ENCODE results near the gene CUX1.
"Not testable (repeated sequence)": the region's sequence is repeated elsewhere in the genome, so short reads cannot be mapped to it uniquely, and the experiment has no call there.

Gene CUX1

DNA sequence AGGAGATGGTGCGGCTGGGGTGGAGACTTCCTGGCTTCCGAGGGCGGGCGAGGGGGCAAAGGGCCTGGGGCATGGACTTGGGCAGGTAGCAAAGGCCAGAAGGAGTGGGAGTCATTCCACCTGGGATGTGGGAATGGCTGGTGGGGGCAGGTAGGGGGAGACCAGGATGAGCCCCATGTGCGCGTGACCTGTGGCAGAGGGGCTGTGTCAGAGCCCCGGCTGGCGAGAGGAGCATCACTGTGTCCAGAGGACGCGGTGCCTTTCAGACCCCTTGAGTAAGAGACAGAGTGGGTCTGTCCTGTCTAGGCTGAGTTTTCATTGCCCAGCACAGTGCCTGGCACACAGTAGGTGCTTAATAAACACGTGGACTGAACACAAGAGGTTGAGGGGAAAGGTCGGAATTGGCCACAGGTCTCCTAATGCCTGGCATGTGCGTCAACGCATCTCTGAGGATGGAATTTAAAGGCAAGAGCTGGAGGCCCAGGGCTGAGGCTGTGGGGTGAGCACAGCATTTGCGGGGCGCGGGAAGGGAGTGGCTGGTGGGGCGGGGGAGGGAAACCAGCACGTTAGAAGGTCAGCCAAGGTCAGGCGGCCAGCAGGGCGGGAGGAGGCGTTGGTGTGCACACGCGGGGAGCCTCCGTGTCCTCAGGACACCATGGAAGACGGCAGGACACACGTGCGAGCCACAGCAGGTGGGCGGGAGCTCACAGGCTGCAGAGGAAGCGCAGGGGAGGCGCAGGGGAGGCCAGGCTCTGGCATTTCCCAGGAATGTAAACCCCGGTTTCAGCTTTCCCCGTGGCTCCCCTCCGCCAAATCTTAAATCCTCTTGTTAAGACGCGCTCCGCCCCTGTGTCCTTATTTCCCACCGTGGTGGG lies 51.8 kb downstream of the CUX1 start:
- DNase-seq (ENCODE audit: low spot score) = no peak

- DNase-seq (ENCODE audit: low spot score) = no peak
Measured at GRCh38 chr7:101869901-101870290, 52.5 kb downstream of the CUX1 start.

- no peak for DNase-seq (ENCODE audit: low spot score)
Measured at GRCh38 chr7:101870361-101871062, 53.1 kb downstream of the CUX1 start.

- DNase-seq (ENCODE audit: low spot score) = no peak
Measured at GRCh38 chr7:101871351-101871750, 53.9 kb downstream of the CUX1 start.

DNA sequence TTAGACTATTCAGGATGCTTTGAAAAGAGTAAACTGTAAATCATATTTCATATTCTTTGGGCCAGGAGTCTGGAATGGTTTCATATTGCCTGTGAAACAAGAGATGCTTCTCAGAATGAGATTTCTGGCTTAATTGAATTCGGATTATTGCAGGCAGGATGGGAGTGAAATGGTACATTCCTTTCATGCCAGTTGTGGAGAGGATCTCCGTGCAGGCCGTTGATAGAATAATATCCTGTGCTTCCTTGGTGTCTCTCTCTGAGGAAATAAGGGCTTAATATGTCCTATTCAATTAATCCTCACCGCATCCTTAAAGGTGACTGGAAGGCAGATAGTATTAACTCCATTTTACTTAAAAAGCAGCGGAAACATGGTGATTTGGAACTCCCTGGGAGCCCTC lies 56.6 kb downstream of the CUX1 start:
- DNase-seq (ENCODE audit: low spot score) = no peak

- DNase-seq (ENCODE audit: low spot score) = no peak
Measured at GRCh38 chr7:101875283-101875846, 57.9 kb downstream of the CUX1 start.

GRCh38 chr7:101877882-101878591 lies 60.6 kb downstream of the CUX1 start:
- DNase-seq (ENCODE audit: low spot score) = no peak

DNA sequence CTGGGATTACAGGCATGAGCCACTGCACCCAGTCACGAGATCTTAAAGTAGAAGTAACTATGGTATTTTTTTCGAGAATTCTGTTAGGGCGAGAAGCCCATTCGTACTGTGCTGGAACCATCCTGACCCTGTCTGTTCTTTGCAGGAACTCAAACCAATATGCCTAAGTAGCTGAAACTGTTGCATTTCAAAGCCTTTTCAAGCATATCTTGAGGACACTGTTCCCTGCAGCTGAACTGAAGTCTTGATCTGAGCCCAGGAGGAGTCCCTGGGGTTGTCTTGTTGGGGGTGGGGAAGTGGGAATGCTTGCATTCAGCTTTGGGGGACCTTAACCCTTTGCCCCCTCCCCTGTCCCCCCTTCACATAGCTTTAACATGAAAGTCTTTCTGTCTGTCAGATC lies 61.5 kb downstream of the CUX1 start:
- DNase-seq (ENCODE audit: low spot score) = no peak

- no peak for DNase-seq (ENCODE audit: low spot score)
Measured at GRCh38 chr7:101879565-101879964, 62.1 kb downstream of the CUX1 start.

GRCh38 chr7:101880282-101881054 lies 63.0 kb downstream of the CUX1 start:
- no peak for DNase-seq (ENCODE audit: low spot score)

- no peak for DNase-seq (ENCODE audit: low spot score)
Measured at GRCh38 chr7:101882005-101882421, 64.6 kb downstream of the CUX1 start.

DNA sequence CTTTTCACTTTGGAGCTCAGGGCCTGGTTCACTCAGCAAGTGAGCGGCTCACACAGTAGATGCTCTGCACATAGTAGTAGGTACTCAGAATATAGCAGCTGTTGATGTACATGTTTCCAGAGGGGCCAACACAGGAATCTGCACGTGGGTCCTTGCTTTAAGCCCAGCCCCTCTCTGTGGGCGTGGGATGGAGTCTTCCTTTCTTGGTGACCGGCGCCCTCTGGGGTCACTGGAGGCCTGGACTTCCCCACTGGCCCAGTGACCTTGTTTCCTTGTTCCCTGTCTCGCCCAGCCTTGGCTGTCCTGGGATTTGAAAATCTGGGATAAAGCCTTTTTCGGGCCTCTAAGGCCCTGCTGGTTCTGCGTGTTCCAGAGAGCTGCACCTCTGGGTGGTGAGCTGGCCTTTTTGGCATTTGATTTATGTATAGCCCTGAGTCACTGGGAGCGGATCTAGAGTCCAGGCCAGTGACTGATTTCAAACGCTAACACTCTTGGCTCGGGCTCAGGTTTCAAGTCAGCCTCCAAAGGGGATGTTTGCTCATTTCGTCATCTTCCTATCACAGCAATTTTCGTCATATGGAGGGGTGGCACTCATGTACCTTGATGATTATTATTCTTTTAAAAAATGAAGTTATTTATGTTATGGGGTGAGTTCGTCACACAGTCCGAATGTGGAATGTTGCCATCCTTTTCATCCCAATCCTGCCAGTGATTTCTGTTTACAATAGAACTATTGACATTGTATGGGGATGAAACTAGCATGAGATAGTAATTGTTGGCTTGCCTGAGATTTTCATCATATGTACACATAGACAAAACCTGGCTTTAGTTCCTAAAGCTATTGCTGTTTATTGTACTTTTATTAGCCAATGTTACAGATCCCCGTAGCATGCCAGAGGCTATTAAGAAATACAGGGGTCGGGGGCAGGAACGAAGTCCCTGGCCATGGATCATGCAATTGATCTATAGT lies 65.5 kb downstream of the CUX1 start:
- DNase-seq (ENCODE audit: low spot score) = no peak

GRCh38 chr7:101884671-101885596 lies 67.5 kb downstream of the CUX1 start:
- DNase-seq (ENCODE audit: low spot score) = no peak

DNA sequence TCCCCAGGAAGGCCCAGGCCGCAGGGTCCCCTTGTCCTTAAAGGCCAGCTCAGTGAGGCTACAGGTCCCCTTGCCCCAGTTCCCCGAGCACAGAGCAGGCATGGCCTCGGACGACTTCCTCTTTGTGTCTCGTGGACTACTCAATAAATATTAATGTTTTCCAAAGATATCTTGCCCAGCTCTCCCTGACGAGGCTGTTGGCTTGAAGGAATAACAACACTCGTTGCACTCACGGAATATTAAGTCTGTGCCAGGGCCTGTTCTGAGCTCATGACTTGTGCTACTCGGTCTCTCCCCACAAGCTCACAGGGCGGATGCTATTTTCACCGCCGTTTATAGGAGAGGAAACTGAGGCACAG lies 68.2 kb downstream of the CUX1 start:
- no peak for DNase-seq (ENCODE audit: low spot score)

DNA sequence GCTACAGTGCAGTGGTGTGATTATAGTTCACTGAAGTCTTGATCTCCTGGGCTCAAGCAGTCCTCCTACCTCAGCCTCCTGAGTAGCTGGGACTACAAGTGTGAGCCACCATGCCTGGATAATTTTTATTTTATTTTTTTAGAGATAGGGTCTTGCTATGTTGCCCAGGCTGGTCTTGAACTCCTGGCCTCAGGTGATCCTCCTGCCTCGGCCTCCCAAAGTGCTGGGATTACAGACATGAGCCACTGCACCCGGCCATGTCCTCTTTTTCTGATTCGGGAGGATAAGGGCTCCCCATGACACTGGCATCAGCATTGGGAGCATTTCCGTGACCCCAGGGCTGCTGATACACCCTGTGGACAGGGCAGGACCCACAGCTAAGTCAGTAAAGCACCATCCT lies 69.9 kb downstream of the CUX1 start:
- not testable (repeated sequence) for DNase-seq (ENCODE audit: low spot score)

- not testable (repeated sequence) for DNase-seq (ENCODE audit: low spot score)
Measured at GRCh38 chr7:101888564-101888963, 71.1 kb downstream of the CUX1 start.

- no peak for DNase-seq (ENCODE audit: low spot score)
Measured at GRCh38 chr7:101890749-101891523, 73.5 kb downstream of the CUX1 start.

- no peak for DNase-seq (ENCODE audit: low spot score)
Measured at GRCh38 chr7:101891936-101892640, 74.7 kb downstream of the CUX1 start.

Measured in left forelimb (tissue), 1 donor.